Fibroblast of skin of abdomen (primary cell): ENCODE results near the gene ZNF124.
"Not testable (repeated sequence)": the region's sequence is repeated elsewhere in the genome, so short reads cannot be mapped to it uniquely, and the experiment has no call there.

Experiments used
- DNase-seq: peaks from one replicate; pipeline ENCODE4 v3.0.0-alpha.2; 2013

The ZNF124 gene

DNA sequence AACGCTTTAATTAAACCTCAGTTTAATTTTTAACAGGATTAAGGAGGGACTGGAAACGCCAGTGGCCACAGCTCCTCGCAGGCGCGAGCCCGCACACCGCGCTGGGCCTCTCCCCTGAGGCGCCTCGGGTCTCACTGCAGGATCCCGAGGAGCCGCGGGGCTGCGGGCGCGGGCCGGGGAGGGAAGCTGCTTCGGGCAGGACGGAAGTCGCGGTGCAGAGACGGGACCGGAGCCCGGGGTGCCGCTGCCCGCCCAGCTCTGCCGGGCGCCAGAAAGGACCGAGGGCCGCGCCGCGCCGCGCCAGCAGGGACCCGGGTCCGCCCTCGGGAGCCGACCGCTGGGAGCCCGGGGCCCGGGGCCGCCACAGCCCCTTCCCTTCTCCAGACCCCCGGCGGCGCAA, 377 bp downstream of the ZNF124 start:
- not testable (repeated sequence) for DNase-seq

GRCh38 chr1:247165674-247166073, 6.1 kb downstream of the ZNF124 start:
- no peak for DNase-seq

DNA sequence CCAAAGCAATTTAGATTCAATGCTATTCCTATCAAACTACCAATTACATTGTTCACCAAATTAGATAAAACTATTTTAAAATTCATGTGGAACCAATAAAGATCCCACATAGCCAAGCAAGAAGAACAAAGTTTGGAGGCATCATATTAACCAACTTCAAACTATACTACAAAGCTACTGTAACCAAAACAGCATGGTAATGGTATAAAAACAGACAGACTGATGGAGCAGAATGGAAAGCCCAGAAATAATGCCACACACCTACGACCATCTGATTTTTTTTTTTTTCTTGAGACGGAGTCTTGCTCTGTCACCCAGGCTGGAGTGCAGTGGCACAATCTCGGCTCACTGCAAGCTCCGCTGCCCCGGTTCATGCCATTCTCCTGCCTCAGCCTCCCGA, 7.1 kb downstream of the ZNF124 start:
- DNase-seq: no peak

DNA sequence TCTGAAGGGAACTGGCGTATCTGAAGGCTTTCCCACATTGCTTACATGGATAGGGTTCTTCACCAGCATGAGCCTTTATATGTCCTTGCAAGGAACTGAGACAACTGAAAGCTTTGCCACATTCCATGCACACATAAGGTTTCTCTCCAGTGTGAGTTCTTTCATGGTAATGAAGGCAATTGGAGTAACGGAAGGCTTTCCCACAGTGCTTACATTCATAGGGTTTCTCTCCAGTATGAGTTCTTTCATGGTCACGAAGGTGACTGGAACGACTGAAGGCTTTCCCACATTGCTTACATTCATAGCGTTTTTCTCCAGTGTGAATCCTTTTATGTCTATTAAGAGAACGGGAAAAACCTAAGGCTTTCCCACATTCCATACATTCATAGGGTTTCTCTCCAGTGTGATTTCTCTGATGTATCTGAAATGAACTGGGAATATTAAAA, 15.0 kb downstream of the ZNF124 start:
- no peak for DNase-seq

DNA sequence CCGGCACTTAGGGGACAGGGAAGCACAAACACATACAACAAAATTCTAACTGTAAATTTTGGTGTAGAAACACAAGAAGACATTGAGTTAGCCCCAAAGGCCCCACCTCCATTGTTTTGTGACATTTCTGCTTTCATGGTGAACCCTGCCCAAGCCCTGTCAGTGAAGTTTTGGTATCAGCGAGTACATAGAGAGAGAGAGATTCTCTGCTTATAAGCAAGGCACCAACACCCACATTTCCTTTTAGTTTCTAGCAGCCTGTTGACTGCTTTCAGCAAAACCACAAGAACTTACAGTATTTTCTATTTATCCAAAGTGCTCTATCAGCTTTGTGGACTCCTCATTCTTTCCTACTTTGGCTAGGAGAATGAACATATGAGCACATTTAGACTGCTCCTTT, 24.0 kb downstream of the ZNF124 start:
- no peak for DNase-seq

DNA sequence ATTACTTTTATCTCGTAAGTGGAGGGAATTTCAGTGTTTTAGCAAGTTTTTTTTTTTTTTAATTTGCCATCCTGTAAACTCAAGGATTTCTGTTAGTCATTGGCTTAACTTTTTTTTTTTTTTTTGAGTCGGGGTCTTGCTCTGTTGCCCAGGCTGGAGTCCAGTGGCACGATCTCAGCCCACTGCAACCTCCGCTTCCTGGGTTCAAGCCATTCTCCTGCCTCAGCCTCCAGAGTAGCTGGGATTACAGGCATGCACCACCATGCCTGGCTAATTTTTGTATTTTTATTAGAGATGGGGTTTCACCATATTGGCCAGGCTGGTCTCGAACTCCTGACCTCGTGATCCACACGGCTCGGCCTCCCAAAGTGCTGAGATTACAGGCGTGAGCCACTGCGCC, 24.7 kb downstream of the ZNF124 start:
- not testable (repeated sequence) for DNase-seq

DNA sequence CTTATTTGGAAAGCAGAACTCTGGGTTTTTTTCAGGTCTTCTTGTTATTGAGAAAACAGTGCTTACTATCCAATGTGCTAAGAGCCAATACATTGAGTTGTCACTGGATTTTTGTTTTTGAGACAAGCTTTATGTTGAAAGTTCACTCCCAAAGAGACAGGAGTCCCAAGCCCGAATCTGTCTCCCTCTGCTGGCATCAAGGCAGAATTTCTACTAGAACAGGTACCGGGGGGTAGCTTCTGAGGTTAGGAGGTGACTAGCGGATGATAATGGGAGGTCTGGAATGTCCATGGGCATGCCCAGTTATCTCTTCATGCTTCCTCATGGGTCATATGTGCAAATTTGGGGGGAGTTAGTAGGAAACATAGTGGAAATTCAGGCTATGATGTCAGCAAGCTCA, 25.1 kb downstream of the ZNF124 start:
- no peak for DNase-seq

- no peak for DNase-seq
Observed at GRCh38 chr1:247145279-247145678, 26.5 kb downstream of the ZNF124 start.

- DNase-seq: not testable (repeated sequence)
Observed at GRCh38 chr1:247139557-247139956, 32.3 kb downstream of the ZNF124 start.

GRCh38 chr1:247131236-247131635, 40.6 kb downstream of the ZNF124 start:
- DNase-seq: no peak

GRCh38 chr1:247127519-247128282, 44.1 kb downstream of the ZNF124 start:
- DNase-seq: not testable (repeated sequence)

- DNase-seq: not testable (repeated sequence)
Observed at GRCh38 chr1:247126601-247127000, 45.2 kb downstream of the ZNF124 start.

DNA sequence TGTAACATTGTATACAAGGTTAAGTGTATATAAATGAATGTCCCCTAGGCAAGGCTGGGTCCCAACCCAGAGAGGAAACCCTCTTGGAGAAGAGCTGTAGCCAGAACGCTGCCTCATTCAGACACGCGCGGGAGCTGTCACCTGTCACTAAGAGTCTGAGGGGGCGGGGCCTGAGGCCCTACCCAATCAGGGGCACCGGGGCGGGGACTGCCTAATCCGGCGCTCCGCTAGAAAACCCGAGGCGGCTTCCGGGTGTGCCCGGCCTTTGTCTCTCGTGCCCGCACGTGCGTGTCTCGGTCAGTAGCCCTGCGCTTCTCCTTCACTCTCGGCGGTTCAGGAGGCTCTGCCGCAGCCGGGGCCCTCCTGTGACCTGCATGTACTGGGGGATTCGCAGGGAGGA, 45.7 kb downstream of the ZNF124 start:
- DNase-seq: not testable (repeated sequence)

- no peak for DNase-seq
Observed at GRCh38 chr1:247121382-247121781, 50.4 kb downstream of the ZNF124 start.

DNA sequence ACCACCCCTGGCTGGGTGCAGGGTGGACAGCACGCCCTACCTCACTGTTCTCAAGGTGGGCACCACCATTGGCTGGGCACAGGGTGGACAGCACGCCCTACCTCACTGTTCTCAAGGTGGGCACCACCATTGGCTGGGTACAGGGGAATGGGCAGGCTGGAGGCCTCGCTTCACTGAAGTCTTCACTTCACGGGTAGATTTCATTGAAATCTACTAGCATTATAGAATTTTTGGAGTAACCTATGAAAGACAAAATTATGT, 51.5 kb downstream of the ZNF124 start:
- DNase-seq: not testable (repeated sequence)

- no peak for DNase-seq
Observed at GRCh38 chr1:247119600-247120407, 52.0 kb downstream of the ZNF124 start.

DNA sequence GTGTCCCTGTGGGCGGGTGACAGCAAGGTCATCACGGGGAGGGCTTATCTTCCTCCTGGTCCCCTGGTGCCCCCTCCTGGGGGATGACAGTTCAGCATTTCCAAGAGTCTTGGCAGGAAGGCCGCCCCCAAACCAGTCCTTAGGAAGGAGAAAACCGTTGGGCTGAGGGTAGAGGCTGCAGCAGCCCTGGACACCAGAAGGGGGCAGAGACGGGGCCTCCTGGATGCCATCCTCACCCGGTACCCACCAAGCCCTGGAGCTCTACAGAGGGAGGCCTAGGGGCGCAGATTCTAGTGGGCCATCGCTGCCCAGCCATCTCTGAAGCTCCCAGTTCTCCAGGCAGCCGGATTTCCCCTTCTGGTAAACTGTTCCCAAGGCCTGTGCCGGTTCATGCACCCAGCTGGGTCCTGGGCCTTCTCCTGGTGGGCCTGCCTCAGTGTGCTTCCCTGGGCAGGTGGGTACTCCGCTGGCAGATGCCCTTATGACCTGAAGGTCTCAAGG, 52.8 kb downstream of the ZNF124 start:
- peak; percentile 8 for DNase-seq

- no peak for DNase-seq
Observed at GRCh38 chr1:247115545-247115944, 56.3 kb downstream of the ZNF124 start.

DNA sequence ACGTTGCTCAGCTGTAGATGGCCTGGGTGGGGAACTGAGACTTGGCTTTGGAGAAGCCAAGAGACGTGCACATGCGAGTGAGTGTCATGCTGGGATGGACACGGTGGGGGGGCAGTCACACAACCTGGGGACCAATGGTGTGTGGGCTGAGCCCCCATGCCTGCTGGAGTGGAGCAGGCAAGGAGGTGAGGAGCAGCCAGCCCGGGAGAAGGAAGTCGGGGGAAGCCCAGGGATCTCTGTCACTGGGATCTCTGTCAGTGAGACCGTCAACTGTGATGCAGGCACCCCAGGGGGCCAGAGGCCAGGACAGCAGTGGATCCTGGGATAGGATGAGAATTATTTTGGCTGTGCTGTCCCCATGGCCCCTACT, 56.7 kb downstream of the ZNF124 start:
- DNase-seq: no peak

DNA sequence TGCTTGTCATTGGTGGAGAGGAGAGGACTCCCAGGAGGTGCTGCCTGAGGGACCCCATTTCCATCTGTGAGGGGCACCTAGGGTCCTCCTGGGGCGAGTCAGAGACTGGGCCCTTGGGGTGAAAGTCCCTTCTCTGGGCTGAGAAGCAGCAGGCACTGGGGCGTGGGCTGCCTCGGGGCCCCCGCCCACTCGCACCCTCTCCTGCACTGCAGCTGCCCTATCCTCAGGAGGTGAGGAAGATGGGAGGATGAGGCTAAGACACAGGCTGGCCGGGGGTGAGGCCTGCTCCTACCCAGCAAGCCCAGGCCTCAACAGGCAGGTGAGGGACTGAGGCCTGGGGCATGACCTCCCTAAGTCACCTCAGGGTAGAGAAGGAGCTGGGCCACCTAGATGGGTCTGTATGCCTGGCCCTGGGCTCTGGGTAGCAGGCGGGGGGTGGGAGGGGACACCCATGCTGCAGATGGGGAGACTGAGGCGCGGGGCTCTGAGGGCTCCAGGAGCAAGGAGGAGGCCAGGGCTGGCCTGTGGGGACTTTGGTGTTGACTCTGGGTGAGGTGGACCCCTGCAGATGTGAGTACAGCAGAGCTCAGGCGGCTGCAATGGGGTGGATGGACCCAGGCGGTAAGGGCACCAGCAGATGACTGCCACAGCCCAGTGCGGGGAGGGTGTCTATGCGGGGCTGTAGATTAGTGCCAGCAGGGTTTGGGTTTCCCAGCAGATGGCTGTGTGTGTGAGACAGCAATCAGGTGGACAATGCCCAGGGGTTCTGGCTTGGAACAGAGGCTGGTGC, 57.3 kb downstream of the ZNF124 start:
- no peak for DNase-seq

DNA sequence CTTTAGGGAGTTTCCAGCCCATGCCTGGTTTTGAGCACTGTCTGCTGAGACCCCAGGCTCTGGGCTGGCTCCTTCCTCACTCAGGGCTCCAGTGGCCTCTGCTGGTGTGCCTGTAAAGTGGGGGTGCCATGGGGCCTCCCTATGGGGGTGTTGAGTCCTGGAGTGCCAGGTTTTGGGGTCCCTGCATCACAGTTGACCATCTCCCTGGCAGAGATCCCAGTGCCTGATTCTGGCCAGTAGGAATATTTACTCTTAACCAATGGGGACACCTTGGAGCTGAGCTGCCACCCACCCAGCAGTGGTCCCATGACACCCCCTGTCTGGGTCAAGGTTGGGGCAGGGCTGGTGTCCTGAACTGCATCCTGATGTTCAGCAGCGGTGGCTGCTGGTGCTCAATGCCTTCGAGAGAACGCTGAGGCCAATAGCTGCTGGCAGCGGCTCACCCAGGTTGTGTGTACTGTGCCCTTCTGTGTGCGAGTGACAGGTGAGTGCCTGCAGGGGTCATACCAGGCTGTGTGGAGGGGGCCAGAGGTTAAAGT, 58.0 kb downstream of the ZNF124 start:
- no peak for DNase-seq

DNA sequence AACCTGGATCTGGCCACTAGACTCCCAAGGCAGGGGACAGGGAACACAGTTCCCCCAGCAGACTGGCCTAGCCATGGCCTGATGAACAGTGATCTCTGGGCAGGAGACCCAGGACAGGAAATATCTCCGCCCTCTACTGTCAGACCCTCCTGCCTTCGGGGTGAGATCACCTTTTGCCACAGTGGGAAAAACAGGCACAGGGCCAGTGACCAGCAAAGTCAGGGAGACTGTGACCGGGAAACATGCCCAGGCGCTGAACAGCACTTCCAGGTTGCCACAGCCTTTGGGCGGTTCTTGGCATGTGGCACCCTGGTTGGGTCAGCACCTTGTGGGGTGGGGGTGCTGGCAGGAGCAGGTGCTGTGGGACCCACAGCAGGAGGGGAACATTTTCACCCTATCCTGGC, 58.7 kb downstream of the ZNF124 start:
- no peak for DNase-seq

GRCh38 chr1:247112479-247112781, 59.4 kb downstream of the ZNF124 start:
- no peak for DNase-seq
